ENCODE data around the gene KLHL17. TPM values are rescaled to one million over a fixed set of nuclear protein-coding genes. Genes with fewer than 3 reads are reported as not detected.
"Not testable (repeated sequence)": the region's sequence is repeated elsewhere in the genome, so short reads cannot be mapped to it uniquely, and the experiment has no call there.

KLHL17 gene
- total RNA-seq, 1 experiment from 2014 or later: 41.4 TPM

DNA sequence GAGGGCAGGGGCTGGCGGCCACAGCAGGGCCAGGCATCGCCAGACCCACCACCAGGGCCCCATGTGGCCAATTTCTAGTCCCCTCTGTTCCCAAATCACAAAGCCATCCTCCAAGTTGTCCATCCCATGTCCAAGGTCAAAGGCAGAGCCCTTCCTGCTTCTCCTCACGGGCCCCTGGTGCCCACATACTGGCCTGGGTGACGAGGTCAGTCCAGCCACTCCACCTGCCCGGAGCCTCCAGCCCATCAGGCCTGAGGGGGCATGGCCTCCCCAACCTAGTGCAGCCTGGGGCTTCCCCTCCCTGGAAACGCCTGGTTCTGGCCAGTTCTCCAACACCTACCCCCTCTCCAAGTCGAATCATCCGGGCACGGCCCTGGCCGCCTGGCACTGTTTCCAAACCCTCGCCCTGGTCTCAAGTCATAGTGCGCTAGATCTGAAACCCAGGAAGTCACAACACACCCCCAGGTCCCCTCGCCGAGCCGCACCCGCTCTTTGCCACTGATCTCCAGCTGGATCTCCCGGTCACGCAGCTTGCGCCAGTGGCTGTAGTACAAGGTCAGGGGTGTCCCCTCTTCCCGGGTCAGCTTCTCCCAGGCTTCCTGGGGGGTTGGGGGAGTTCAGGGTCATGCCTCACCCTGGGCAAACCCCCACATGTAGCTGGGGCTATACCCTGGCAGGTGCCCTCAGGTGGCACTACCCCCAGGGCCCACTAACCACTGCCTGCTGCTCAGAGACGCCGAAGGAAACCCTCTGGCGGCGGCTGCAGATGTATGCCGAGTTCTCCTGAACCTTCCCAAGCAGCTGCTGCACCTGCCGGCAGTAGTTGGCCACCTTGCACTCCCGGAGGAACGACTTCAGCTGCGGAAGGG lies 14.5 kb upstream of the KLHL17 start:
- H3K79me1 ChIP-seq (ENCODE audit: insufficient read depth, low read depth, low read length, poor library complexity, severe bottlenecking): no peaks in the 10 kb centered on the region
- H2BK20ac ChIP-seq (ENCODE audit: low read depth, low read length, poor library complexity, severe bottlenecking): no peak overlapping the region
- no peak overlapping the region for H3T11ph ChIP-seq (ENCODE audit: low read length)
- no peak overlapping the region for H2AFZ ChIP-seq (ENCODE audit: low read length)
- H3K9ac ChIP-seq (ENCODE audit: extremely low read depth, insufficient read length, low read length): no peak overlapping the region
- H3K4me1 ChIP-seq (ENCODE audit: insufficient read depth, low read length): no peaks in the 10 kb centered on the region
- H3K27ac Mint-ChIP-seq: no peak overlapping the region
- no peak overlapping the region for H3K4me2 ChIP-seq (ENCODE audit: insufficient read depth, insufficient read length, low read length)
- H3K79me2 ChIP-seq (ENCODE audit: insufficient read depth, low read length): no peaks in the 10 kb centered on the region
- H4K20me1 ChIP-seq (ENCODE audit: control insufficient read depth, insufficient read depth, insufficient read length): no peaks in the 10 kb centered on the region
- H2BK15ac ChIP-seq (ENCODE audit: low read depth, low read length): no peak overlapping the region
- no peak overlapping the region for H2BK120ac ChIP-seq (ENCODE audit: low read depth, low read length, poor library complexity, severe bottlenecking)
- peaks cover 28 to 61% (median 51%) of the 10 kb centered on the region in 3 experiments; a peak in 6 of 7 replicates for H3K36me3 Mint-ChIP-seq (ENCODE audit: insufficient read depth in 1 of 3, low read depth in 3 of 3)
- no peak overlapping the region for H4K8ac ChIP-seq (replicated peaks; ENCODE audit: insufficient read length, low read depth, low read length)
- peaks cover 0 to 20% of the 10 kb centered on the region in 2 experiments; a peak in 2 of 4 replicates for H3K4me1 Mint-ChIP-seq
- DNase-seq: no peak
- H3K14ac ChIP-seq (ENCODE audit: insufficient read depth, low read length): no peak overlapping the region
- H3K4ac ChIP-seq (ENCODE audit: low read depth, low read length): no peak overlapping the region
- H2BK12ac ChIP-seq (ENCODE audit: insufficient read length, low read depth, low read length): no peak overlapping the region
- peaks cover 19% of the 10 kb centered on the region for H3K27me3 Mint-ChIP-seq (ENCODE audit: low read depth)
- peaks cover 3% of the 10 kb centered on the region for H3K23me2 ChIP-seq (ENCODE audit: insufficient read length, low read depth, low read length, poor library complexity, severe bottlenecking)
- H3K9me3 Mint-ChIP-seq: no peaks in the 10 kb centered on the region; a peak in 1 of 5 replicates
- H3K56ac ChIP-seq (ENCODE audit: insufficient read length, low read depth, low read length): no peak overlapping the region
- no peak overlapping the region for H3K4me3 Mint-ChIP-seq
- no peak overlapping the region for H3K27ac ChIP-seq (ENCODE audit: insufficient read length, low read depth, low read length)
- TF ChIP-seq CTCF (conservative IDR thresholded peaks at IDR 0.05): no peak
- H2AK5ac ChIP-seq (ENCODE audit: insufficient read length, low read length): no peak overlapping the region
- no peaks in the 10 kb centered on the region for H3K9me3 ChIP-seq (ENCODE audit: control insufficient read depth, low read depth, low read length)
- H4K5ac ChIP-seq (ENCODE audit: insufficient read length, low read depth, low read length): no peak overlapping the region
- H3K23ac ChIP-seq (ENCODE audit: insufficient read length, low read depth, low read length): no peak overlapping the region
- no peak overlapping the region for H2BK5ac ChIP-seq (ENCODE audit: insufficient read length, low read length)
- H4K91ac ChIP-seq (ENCODE audit: insufficient read length, low read depth, low read length): no peak overlapping the region
- H3K18ac ChIP-seq (ENCODE audit: insufficient read length, low read depth, low read length): no peak overlapping the region
- WGBS (ENCODE audit: extremely low coverage, insufficient read length, low lambda C conversion rate): no CpG with 5 or more reads among the region's 29 CpGs
- peaks cover 11% of the 10 kb centered on the region for H3K27me3 ChIP-seq (ENCODE audit: insufficient read depth, low read length)

GRCh38 chr1:946811-947210 lies 13.6 kb upstream of the KLHL17 start:
- not testable (repeated sequence) for H3K9ac ChIP-seq (ENCODE audit: extremely low read depth, insufficient read length, low read length); H3K4me2 ChIP-seq (ENCODE audit: insufficient read depth, insufficient read length, low read length); H2AFZ ChIP-seq (ENCODE audit: low read length); H3K4ac ChIP-seq (ENCODE audit: low read depth, low read length); H3K27ac Mint-ChIP-seq; H3K23me2 ChIP-seq (ENCODE audit: insufficient read length, low read depth, low read length, poor library complexity, severe bottlenecking); H2AK5ac ChIP-seq (ENCODE audit: insufficient read length, low read length); H4K5ac ChIP-seq (ENCODE audit: insufficient read length, low read depth, low read length); H3K18ac ChIP-seq (ENCODE audit: insufficient read length, low read depth, low read length); H4K91ac ChIP-seq (ENCODE audit: insufficient read length, low read depth, low read length); H3K79me2 ChIP-seq (ENCODE audit: insufficient read depth, low read length); H3K56ac ChIP-seq (ENCODE audit: insufficient read length, low read depth, low read length); H4K8ac ChIP-seq (replicated peaks; ENCODE audit: insufficient read length, low read depth, low read length); H3K27me3 ChIP-seq (ENCODE audit: insufficient read depth, low read length); H3K79me1 ChIP-seq (ENCODE audit: insufficient read depth, low read depth, low read length, poor library complexity, severe bottlenecking); H4K20me1 ChIP-seq (ENCODE audit: control insufficient read depth, insufficient read depth, insufficient read length); H3K4me3 Mint-ChIP-seq; H3K9me3 Mint-ChIP-seq; H3T11ph ChIP-seq (ENCODE audit: low read length); DNase-seq; H2BK15ac ChIP-seq (ENCODE audit: low read depth, low read length); H2BK120ac ChIP-seq (ENCODE audit: low read depth, low read length, poor library complexity, severe bottlenecking); H3K23ac ChIP-seq (ENCODE audit: insufficient read length, low read depth, low read length); H2BK12ac ChIP-seq (ENCODE audit: insufficient read length, low read depth, low read length); H3K4me1 ChIP-seq (ENCODE audit: insufficient read depth, low read length); H2BK20ac ChIP-seq (ENCODE audit: low read depth, low read length, poor library complexity, severe bottlenecking); H3K27ac ChIP-seq (ENCODE audit: insufficient read length, low read depth, low read length); H3K9me3 ChIP-seq (ENCODE audit: control insufficient read depth, low read depth, low read length); H2BK5ac ChIP-seq (ENCODE audit: insufficient read length, low read length); H3K14ac ChIP-seq (ENCODE audit: insufficient read depth, low read length)
- Mint-ChIP-seq H3K27me3 (ENCODE audit: low read depth) (peaks cover 13% of the 10 kb centered on the region), H3K4me1 (peaks cover 0 to 20% of the 10 kb centered on the region in 2 experiments; a peak in 2 of 4 replicates), H3K36me3 (ENCODE audit: insufficient read depth in 1 of 3, low read depth in 3 of 3) (peaks cover 33 to 68% (median 59%) of the 10 kb centered on the region in 3 experiments; a peak in 6 of 7 replicates)
- WGBS (ENCODE audit: extremely low coverage, insufficient read length, low lambda C conversion rate): no CpG with 5 or more reads among the region's 13 CpGs

Data from H9 (cell line).